GM18861 (cell line): ENCODE results near the gene TFAP2C.

ENCODE experiments used
- ATAC-seq: cut with Tn5 transposase; IDR thresholded peaks from one replicate; pipeline ENCODE4 v1.9.1; 2021; ENCODE audit not compliant: unreplicated experiment

Gene TFAP2C

DNA sequence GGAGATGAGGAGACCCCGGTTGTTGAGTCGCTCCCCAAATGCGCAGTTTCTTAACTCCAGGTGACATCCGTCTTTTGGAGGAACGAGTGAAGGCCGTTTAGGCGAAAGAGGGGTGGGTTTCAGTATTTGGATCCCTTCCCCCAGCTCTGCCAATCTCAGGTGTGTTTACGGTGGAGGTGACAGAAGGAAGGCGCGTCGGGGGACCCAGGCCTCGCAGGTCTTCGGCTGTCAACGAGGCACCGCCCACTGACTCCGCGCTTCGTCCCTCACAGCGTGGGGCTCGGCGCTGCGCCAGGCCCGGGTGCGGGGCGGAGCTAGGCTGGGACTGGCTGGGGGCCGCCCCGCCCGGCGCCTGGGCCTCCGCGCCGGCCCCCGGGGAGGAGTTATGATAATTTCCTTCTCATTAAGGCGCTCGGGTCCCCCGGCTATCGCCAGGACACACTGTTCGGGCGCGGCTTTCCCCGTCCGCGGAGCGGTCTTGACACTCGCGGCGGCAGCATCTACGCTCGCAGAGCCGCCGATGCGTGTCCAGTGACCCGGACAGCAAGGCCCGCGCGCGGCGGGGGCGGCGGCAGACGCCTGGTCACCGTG is at the start of gene TFAP2C:
Gene TFAP2C, plus strand, starts transcription at position 434 of the 591 bp plus-strand sequence. CDS start 239 bp downstream, outside the sequence.
- ATAC-seq, result no peak

DNA sequence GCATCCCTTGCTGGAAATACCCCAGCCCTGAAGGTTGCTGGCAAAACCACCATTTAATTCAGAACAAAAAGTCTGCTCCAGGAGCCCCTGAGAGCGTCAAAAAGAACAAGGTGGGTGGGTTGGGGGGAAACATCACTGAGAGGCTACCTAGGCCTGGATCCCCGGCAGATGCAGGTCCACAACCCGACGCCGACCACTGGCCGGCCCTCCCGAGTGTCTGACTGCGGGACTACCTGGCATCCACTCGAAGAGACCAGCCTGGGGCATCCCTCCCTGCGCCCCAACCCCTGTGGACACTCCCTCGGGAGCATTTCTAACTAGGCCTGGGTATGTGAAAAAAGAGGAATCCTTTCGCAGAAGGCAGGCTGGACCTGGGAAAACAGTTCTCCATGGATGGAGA is 48.9 kb upstream of the TFAP2C start:
- no peak for ATAC-seq

DNA sequence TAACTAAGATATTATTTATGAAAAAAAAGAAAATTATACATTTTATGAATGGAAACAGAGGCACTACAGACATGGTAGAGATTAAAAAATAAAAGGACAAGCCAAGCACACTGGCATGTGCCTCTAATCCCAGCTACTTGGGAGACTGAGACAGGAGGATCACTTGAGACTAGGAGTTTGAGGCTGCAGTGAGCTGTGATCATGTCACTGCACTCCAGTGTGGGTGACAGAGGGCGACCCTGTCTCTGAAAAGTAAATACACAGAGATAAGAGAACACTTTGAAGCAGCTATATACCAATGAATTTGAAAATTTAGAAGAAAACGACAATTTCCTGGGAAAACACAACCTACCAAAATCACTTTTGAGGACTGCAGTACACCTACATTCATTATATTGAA is 47.4 kb upstream of the TFAP2C start:
- ATAC-seq, result no peak

DNA sequence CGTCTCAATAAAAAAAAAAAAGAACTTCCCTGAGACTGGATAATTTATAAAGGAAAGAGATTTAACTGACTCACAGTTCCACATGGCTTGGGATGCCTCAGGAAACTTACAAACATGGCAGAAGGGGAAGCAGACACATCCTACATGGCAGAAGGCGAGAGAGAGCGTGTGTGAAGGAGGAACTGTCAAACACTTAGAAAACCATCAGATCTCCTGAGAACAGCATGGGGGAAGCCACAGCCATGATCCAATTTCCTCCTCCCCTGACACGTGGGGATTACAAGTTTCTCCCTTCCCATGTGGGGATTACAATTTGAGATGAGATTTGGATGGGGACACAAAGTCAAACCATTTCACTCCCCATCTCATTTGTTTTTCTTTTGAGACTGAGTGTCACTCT is 46.6 kb upstream of the TFAP2C start:
- ATAC-seq, result no peak

DNA sequence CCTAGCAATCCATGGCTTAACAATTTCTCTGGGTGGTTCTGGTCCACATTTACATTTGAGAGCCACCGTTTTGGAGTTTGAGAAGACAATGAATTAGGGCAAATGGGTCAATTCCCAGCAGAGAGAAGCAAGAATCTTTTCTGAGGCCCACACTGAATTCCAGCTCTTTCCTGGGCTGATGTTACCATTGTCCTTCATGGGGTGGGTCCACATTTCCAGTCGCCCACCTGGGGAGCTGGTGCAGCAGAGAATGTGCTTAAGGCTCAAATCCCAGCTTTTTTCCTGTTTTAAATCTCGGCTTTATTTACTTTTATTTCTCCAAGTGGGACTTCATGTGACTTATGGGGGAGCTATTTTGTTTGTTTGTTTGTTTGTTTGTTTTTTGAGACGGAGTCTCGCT is 44.2 kb upstream of the TFAP2C start:
- ATAC-seq, result no peak

DNA sequence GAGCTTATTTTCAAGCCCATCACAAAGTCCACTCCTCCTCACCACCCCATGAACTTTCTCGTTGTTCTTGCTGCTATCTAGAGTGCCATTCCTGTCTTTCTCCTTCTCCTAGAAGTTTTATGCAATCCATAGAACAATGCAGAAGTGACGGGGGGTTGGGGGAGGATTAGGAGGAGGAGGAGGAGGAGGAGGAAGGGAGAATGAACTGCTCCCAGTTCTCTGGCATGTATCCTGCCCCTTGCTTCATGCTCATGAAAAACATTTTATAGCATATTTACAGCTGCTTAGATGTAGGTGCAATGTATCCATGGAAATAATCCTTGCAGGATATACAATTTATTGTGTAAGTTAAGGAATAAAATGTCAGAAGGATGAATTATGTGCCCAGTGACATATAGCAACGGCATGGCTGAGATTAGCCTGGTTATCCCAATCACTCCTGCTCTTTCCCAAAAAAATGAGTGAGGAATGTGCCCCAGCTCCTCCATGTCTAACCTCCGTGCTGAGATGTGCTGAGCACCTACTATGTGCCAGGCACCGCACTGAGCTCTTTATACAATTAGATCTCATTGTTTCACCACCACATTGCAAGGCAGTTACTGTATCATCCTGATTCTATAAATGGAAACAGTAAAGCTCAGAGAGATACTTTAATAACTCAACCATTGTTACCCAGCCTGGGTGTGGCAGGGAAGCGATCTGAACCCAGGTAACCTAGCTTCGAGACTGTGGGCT is 41.6 kb upstream of the TFAP2C start:
- ATAC-seq, result no peak

DNA sequence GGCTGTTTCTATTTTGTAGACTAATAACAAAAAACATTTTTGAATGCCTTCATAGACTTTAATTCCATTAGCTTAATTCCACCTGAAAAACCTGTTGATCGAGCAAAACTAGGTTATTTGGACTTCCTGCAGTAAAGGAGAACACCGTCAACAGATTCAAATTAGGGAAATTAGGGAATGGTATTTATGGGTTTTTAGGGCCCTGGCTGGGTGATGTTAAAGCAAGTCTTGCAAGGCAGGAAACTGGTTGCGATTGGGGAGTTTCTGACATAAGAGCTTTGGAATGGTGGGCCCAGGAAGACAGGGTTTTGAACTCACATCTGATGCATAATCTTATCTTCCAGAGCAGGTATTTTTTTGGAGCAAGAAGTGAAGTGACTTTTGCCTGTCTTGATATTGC is 40.1 kb upstream of the TFAP2C start:
- ATAC-seq, result no peak

DNA sequence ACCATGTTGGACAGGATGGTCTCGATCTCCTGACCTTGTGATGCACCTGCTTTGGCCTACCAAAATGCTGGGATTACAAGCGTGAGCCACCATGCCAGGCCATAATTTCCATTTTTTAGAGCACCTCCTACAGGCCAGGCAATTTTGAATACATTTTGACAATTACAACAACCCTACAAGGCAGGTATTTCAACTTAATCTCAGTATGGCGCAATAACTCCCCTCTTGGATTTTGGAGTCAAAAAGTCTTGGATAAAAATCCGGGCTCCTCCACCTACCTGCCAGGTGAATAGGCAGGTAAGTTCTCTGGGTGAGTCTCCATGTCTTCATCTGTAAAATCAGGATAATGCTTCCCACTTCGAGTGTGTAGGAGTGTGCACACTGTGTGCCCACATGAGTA is 39.5 kb upstream of the TFAP2C start:
- no peak for ATAC-seq

DNA sequence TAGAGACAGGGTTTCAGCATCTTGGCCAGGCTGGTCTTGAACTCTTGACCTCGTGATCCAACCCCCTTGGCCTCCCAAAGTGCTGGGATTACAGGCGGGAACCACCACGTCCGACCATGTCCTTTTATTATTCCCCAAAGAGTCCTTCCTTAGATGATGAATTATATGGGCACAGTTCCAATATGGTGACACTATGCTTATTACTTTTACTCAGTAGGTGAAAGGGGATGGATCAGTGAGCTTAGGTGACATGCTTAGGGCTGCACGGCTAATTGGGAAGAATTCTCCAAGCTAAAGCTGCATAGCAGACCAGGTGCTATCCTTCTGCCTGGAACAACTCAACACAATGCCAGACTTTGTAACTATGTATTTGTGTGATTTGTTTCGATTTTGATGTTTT is 38.2 kb upstream of the TFAP2C start:
- ATAC-seq, result no peak

DNA sequence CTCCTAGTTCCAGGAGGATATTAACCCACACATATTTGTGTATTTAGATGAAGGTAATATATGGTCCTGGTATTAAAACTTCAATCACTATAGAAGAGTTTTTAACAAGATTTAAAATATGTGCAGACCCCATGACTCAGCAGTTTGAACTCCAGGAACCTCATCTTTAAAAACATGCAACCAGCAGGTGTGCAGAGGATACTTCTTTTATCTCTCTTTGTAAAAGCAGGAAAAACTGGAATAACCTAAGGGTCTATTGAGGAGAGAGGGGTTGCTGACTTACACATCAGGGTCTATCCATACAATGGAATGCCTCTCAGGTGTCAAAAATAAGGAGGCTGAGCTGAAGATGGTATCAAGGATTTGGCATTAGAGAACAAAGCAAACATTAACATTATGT is 36.9 kb upstream of the TFAP2C start:
- ATAC-seq, result no peak

DNA sequence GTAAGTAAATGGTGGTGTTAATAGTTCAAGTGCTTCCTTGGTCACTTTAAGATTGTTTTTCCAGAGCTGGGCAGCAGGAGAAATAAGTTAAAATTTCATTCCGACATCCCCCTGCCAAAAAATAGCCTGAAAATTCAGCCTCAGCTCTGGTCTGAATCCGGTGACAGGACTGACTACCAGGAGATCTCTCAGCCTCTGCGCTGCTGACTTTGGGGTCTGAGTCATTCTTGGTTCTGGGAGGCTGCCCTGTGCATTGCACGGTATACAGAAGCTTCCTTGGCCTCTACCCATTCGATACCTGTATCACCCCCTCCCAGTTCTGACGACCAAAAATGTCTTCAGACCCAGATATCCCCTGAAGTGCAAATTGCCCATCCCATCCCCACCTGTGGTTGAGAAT is 36.3 kb upstream of the TFAP2C start:
- ATAC-seq, result no peak

DNA sequence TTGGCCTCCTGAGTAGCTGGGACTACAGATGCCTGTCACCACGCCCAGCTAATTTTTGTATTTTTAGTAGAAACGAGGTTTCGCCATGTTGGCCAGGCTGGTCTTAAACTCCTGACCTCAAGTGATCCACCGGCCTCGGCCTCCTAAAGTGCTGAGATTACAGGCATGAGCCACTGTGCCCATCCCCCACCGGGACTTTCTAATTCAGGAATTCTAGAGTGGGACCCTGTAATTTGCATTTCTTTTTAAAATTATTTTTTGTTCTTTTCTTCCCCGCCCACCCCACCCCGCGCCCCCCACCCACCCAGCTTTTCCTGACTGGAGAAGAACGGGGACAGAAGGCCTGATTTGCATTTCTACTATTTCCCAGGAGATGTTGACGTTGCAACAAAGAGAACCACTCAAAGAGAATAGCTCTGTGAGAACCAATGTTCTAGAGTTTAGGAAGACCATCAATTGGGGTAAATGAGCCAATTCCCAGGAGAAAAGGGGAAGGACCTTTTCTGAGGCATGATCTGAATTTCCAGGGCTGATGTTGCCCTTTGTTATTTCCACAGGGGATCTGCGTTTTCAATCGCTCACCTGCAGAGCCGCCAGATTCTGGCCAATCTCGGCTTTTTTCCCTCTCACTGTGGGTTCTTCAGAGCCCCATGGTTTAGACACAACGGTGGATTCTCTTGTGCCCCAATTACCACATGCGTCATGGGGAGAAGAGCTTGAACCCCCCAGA is 33.2 kb upstream of the TFAP2C start:
- ATAC-seq, result no peak

DNA sequence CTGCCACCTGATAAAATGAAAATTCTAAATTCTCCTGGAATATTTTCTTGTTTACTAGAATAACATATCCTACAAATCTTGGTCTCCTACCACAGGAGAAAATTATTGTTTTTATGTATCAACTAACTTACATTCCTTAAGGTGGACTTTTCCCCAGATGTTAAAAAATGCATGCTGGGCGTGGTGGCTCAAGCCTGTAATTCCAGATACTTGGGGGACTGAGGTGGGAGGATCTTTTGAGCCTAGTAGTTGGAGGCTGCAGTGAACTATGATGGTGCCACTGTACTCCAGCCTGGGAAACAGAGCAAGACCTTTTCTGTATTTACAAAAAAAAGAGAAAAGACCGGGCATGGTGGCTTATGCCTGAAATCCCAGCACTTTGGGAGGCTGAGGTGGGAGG is 27.9 kb upstream of the TFAP2C start:
- ATAC-seq, result no peak

DNA sequence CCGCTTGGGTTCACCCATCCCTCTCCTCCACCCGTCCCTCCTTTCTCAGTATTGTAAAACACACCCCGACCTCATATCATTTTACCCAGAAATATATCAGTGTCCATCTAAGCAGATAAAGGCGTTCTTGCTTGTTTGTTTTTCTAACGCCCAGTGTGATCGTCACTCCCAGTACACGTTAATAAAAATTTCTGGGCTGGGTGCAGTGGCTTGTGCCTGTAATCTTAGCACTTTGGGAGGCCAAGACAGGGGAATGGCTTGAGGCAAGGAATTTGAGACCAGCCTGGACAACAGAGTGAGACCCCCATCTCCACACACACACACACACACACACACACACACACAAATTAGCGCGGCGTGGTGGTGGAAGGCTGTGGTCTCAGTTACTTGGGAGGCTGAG is 24.4 kb upstream of the TFAP2C start:
- no peak for ATAC-seq

DNA sequence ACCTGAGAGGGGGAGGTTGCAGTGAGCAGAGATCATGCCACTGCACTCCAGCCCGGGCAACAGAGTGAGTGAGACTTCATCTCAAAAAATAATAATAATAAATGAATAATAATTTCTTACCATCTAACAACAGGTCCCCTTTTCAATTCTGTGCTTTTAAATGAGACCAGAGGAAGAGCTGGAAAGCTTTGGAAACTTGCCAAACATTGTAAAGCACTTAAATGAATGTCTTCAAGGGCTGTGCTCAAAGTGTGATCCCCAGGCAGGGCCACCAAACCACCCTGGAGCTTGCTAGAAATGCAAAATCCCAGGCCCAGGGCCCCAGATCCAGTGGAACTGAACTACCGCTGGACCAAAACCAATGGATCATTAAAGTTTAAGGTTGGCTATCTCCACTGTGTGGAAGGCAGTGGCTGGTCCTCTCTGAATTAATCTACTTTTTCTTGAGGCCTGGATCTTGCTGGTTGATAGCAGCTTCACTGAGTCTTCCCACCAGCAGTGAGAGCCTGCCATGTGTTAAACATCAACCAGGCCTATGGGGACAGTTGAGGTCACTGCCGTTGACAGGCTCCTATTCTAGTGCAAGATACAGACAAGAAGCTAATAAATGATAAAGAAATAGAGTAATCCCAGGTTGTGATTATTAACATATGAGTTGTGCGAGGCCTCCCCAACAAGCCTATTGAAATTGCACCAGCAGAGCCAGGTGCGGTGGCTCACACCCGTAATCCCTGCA is 23.7 kb upstream of the TFAP2C start:
- ATAC-seq, result no peak

DNA sequence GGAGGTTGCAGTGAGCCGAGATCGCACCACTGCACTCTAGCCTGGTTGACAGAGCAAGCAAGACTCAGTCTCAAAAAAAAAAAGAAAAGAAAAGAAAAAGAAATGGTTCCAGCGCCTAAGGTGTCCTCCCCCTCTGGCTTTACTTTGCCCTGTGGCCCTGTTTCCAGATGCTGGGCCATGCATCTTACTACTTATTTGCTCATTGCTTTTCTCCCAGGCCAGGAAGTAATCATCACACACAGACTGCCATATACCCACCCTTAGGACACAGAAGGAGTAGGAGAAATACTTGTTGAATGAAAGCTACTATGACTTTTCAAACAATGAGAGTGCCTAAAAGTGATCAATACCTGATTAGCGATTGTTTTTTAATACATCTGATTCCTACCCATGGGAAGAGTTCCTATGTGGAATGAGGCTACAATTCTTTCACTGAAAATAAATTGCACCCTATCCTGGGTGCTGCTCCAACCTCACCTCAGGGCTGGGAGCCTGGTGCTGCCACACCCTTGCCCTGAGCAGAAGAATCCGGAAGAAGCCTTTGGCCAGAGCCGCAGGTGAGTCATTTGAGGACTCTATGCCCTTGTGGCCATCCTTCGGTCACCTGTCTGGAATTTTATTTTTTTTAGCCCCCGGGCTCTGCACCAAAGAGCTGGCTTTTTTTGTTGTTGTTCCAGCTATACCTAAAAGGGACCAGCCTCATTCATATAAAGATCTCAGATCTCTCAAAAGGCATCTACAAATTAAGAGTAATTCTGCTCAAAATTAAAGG is 22.7 kb upstream of the TFAP2C start:
- no peak for ATAC-seq

DNA sequence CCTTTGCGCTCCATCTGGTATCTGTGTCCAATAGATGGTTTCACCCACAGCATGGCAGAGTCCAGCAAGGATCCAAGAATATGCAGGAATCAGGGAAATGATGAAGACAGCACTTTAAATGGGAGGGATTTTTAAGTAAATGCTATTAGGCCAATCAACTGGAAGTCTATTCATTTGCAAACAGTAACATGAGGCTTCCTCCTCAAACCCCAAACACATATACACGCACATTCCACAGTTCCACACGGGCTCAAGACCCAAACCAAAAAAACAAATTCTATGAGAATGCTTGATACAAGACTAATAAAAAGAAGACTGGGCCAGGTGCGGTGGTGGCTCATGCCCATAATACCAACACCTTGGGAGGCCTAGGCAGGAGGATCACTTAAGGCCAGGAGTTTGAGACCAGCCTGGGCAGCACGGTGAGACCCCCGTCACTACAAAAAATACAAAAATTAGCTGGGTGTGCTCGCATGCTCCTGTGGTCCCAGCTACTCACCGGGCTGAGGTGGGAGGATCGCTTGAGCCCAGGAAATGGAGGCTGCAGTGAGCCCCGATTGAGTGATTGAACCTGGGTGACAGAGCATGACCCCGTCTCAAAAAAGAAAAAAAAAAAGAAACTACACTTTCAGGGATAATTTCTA is 21.9 kb upstream of the TFAP2C start:
- ATAC-seq, result no peak

DNA sequence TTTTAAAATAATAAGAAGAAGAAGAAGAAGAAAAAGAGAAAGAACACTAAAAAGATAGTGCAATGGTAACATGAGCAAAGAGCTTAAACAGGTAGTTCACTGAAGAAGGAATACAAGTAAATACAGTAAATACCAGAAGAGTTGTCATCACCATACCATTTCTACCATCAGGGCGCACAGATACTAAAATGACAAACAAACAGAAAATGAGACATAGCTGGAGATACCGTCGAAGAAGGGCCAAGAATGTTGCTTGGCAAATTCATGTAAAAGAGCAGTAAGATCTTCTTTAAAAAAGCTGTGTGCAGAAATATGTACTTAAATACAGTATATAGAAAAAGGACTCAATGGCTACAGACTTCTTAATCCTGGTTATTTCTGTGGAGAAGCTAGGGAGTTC is 20.7 kb upstream of the TFAP2C start:
- no peak for ATAC-seq

DNA sequence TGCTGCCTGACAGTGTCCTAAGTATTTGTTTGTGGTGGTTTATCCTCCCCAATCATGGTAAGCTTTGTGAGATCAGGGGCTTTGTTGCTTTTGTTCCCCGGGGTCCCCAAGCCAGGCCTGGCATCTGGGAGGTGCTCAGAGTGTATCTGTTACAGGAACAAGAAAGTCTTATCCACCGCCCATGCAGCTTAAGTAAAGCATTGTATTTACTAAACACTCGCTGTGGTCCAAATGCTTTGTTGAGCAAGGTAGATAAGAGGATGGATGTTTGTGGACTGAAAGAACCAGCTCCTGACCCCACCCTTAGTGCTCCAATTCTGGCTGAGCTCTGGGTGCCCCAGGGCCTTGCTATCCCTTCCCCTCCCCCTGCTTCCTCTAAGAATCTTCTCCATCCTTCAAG is 19.8 kb upstream of the TFAP2C start:
- no peak for ATAC-seq

DNA sequence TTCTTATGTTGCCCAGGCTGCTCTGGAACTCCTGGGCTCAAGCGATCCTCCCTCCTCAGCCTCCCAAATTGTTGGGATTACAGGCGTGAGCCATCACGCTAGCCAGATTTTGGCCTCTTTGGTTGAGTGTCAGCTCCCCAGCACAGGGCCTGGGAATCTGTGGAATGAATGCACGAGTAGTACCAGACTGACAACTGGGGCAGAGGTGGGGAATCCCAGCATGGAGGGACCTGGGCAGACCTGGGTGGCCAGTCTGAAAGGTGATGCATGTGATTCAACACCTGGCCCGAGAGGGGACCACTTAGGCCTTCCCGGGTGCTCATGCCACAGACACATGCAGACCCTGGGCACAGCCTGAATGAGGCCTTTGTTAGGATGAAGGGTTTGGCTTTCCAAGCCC is 19.0 kb upstream of the TFAP2C start:
- ATAC-seq, result no peak
